NCI-H128 (cell line): ENCODE results near the gene ATXN8OS.
A peak's percentile ranks its signal among the peaks of the same experiment; 100 is the strongest.
"Not testable (repeated sequence)": the region's sequence is repeated elsewhere in the genome, so short reads cannot be mapped to it uniquely, and the experiment has no call there.

Experiments used
- DNase-seq: peaks from one replicate; lab custom pipeline; 2025; ENCODE audit not compliant: unreplicated experiment; lab: John Stamatoyannopoulos, UW

The ATXN8OS gene

GRCh38 chr13:70107498-70108281 is at the start of gene ATXN8OS:
ATXN8OS (plus strand) TSS chr13:70107826.
- DNase-seq: no peak

- no peak for DNase-seq
Observed at GRCh38 chr13:70080012-70080411, 27.6 kb upstream of the ATXN8OS start.

- DNase-seq: no peak
Observed at GRCh38 chr13:70087247-70087646, 20.4 kb upstream of the ATXN8OS start.

GRCh38 chr13:70088926-70089325 is 18.7 kb upstream of the ATXN8OS start:
- DNase-seq: no peak

GRCh38 chr13:70090036-70090723 is 17.4 kb upstream of the ATXN8OS start:
- DNase-seq: no peak

DNA sequence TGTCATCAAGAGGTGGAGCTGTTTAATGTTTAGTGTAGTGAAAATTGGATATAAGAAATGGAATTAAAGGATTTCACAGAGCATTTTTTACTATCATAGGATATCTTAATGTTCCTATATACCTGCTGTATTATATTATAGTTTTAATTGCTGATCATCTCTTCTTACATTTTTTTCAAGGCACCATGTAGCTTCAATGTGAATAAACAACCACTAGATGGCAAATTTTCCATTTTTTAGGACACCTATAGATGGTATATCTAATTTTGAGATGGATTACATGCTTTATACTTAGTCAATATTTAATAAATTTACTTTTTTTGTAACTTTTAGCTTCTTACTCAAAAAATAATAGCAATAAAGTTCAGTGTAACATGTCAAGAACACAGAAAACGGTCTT is 9.0 kb upstream of the ATXN8OS start:
- no peak for DNase-seq

- DNase-seq: no peak
Observed at GRCh38 chr13:70104481-70104880, 3.1 kb upstream of the ATXN8OS start.

DNA sequence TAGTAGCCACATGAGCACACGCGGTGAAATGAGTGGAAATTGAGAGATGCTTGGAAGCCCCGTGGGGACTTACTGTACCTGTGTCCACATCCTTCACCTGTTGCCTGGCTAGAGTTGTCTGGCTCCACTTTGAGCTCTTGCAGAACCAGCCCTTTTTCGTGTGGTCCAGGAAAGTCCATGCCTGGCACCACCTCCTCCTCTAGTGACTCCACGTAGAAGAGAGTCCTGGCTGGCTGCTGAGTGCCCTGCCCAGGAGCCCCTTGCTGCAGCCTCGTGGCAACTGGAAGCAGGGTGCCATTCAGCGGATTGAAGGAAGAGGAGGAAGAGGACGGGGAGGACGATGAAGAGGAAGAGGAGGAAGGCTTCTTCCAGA is 515 bp upstream of the ATXN8OS start:
- no peak for DNase-seq

GRCh38 chr13:70108356-70109105 is 905 bp downstream of the ATXN8OS start, which contains the start of gene KLHL1:
KLHL1 (minus strand) TSS chr13:70108452; CDS start chr13:70107699, 753 bp downstream.
- no peak for DNase-seq

GRCh38 chr13:70117338-70117905 is 9.8 kb downstream of the ATXN8OS start:
- DNase-seq: no peak

DNA sequence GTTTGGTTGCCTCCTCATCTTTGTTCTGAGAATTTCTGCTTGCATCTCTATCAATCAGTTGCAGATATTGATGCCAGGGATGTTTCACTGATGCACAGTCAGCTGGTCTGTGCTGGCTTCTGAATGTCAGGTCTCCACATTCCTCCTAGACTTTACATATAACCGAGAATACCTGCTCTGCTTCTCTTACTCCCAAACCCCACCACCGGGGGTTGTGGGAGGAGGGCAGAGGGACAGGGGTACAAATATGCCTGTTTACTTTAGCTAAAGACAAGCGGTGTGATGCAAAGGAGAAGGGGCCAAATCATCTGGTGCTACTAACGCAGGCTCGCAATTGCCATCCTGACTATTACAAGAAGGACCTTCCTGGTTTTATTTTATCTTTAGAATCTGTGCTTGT is 18.1 kb downstream of the ATXN8OS start:
- no peak for DNase-seq

- peak; percentile 24 for DNase-seq
Observed at GRCh38 chr13:70128098-70128497, 20.5 kb downstream of the ATXN8OS start.

GRCh38 chr13:70142658-70143057 is 35.0 kb downstream of the ATXN8OS start:
- not testable (repeated sequence) for DNase-seq

DNA sequence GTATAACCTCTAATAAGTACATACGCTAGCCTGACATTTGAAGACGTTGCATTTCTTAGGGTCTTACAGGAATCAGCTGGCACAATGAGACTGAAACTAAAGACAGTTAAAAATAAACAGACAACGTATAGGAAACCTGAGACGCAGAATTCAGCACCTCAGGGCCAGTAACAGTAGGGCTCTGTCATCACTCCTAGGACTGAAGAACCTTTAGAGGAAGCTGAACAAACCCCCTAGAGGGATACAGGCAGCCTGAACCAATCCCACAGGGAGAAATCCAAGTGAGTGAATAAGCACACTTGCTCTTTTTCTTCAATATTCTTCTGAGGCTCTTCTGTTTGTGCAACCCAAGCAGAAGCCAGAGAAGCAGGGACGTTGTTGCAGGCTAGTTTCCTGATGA is 54.5 kb downstream of the ATXN8OS start:
- DNase-seq: no peak

DNA sequence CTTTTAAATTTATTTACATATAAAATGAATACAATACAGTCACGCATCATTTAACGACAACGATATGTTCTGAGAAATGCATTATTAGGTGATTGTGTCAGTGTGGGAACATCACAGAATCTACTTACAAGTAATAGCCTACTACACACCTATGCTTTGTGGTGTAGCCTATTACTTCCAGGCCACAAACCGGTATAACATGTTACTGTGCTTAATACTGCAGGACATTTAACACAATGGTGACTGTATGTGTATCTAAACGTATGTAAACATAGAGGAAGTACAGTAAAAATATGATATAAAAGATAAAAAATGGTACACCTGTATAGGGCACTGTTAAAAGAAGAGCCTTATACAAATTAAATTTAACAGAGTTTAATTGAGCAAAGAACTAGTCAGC is 63.1 kb downstream of the ATXN8OS start:
- DNase-seq: no peak

DNA sequence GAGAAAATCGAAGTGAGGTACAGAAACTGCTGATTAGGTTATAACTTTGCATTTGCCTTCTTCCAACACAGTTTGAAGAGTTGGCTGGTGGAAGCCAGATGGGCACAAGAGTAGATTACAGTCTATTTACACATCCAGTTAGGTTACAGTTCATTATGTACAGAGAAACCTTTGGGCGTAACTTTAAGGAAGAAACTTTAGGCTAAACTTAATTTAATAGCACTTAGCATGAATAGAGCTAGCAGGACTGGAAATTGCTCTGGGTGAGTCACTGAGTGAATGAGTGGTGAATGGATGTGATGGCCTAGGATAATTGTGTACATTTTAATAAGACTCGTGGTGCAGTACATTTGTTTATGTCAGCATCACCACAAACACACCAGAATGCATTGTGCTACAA is 63.5 kb downstream of the ATXN8OS start:
- DNase-seq: no peak

GRCh38 chr13:70172946-70173597 is 65.4 kb downstream of the ATXN8OS start:
- DNase-seq: peak; percentile 39

- DNase-seq: no peak
Observed at GRCh38 chr13:70173598-70173959, 66.0 kb downstream of the ATXN8OS start.

GRCh38 chr13:70178346-70178745 is 70.7 kb downstream of the ATXN8OS start:
- DNase-seq: no peak
